Left ventricle myocardium inferior (tissue), 1 donor: Measurements from ENCODE around the gene EEF2. TPM values are rescaled to one million over a fixed set of nuclear protein-coding genes. Genes with fewer than 3 reads are reported as not detected.

Source experiments
- DNase-seq: peaks from one replicate; pipeline ENCODE4 v3.0.0-alpha.2; 2020
- H3K27ac ChIP-seq: fragments of 200-600 bp; replicated peaks from 2 replicates; pipeline ENCODE4 v1.8.0; 2021
- H3K27me3 ChIP-seq: fragments of 200-600 bp; 2 replicates; pipeline ENCODE4 v1.8.0; 2021; ENCODE audit warnings: low read depth
- H3K36me3 ChIP-seq: fragments of 200-600 bp; 2 replicates; pipeline ENCODE4 v1.8.0; 2021
- H3K4me1 ChIP-seq: fragments of 200-600 bp; 2 replicates; pipeline ENCODE4 v1.8.0; 2021
- H3K4me3 ChIP-seq: fragments of 200-600 bp; 2 replicates; pipeline ENCODE4 v1.8.0; 2021; ENCODE audit warnings: mild to moderate bottlenecking, moderate library complexity
- H3K9me3 ChIP-seq: fragments of 200-600 bp; replicated peaks from 2 replicates; pipeline ENCODE4 v1.8.0; 2021
- intact Hi-C: fragments of 100-400 bp; cut with micrococcal nuclease; formaldehyde crosslinking; loops from one replicate; pipeline ENCODE4 v1.11.0; 2022
- total RNA-seq: library from RNA; stranded (reverse); fragmentation: NEBNext Ultra II Directional; extraction: Animal tissue kit (Norgen Biotek cat#: 25700); gene quantifications from one replicate; pipeline ENCODE4 v1.2.1, GENCODE V29; 2021
- TF ChIP-seq, protein P1 (sequence below): fragments of 200-600 bp; IDR thresholded peaks from 2 replicates; pipeline ENCODE4 v1.8.0; 2021; ENCODE audit warnings: antibody characterized with exemption, mild to moderate bottlenecking, borderline replicate concordance
- donor health status: DM: no; HTN: yes; CAD: no; lungs with severe emphysema.

Gene EEF2
- total RNA-seq, 1 donor from 2014 or later, result 2,303 TPM

DNA sequence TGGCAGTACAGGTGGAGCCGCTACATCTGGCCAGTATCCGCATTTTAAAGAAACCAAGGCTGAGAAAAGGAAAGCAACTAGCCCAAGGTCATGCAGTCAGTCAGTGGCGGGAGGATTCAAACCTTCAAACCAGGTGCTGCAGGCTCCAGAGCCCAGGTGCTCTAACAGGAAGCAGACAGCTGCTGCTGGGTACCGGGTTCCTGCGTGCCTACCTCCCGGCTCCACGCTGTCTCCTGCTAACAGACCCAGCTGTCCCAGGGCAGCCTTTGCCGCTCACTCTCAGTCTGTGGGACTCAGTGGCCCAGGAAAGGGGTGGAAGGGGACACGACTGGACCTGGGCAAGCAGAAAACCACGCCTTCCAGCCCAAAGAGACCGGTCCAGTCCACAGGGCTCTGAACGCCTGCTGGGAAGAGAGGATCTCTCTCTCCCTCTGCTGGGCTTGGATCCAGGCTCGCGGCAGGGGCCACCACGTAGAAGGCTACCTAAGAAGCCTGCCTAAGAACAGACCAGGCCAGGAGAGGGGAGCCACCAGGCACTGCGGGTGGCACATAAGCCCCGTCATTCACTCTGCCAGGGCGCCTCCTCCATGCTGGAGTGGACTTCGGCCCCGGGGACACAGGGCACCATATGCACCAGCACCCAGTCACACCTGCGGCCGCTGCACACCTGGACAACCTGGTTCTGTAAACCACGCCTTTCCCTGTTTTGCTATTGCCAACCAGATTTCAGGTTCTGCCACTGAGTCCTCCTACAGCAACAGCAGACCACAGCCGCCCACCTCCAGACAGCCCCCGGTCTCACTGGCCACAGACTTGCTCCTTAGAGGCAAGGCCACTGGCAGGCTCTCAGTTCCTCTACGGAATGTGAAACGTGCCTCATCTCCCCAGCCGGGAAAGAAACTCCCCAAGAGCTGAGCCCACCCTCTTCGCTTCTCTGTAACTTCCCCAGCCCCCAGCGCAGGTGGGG lies 18.9 kb downstream of the EEF2 start:
- Histone ChIP-seq H3K27me3 (no peaks in the 10 kb centered on the region), H3K36me3 (peaks cover 68% of the 10 kb centered on the region), H3K4me1 (peaks cover 77% of the 10 kb centered on the region), H3K4me3 (peak overlapping the region; percentile 34), H3K27ac (peak overlapping the region; percentile 99), H3K9me3 (no peaks in the 10 kb centered on the region)
- intact Hi-C loops, result no loop called here
- DNase-seq, result no peak
- TF ChIP-seq, protein P1, sequence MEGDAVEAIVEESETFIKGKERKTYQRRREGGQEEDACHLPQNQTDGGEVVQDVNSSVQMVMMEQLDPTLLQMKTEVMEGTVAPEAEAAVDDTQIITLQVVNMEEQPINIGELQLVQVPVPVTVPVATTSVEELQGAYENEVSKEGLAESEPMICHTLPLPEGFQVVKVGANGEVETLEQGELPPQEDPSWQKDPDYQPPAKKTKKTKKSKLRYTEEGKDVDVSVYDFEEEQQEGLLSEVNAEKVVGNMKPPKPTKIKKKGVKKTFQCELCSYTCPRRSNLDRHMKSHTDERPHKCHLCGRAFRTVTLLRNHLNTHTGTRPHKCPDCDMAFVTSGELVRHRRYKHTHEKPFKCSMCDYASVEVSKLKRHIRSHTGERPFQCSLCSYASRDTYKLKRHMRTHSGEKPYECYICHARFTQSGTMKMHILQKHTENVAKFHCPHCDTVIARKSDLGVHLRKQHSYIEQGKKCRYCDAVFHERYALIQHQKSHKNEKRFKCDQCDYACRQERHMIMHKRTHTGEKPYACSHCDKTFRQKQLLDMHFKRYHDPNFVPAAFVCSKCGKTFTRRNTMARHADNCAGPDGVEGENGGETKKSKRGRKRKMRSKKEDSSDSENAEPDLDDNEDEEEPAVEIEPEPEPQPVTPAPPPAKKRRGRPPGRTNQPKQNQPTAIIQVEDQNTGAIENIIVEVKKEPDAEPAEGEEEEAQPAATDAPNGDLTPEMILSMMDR, result peak; percentile 10

DNA sequence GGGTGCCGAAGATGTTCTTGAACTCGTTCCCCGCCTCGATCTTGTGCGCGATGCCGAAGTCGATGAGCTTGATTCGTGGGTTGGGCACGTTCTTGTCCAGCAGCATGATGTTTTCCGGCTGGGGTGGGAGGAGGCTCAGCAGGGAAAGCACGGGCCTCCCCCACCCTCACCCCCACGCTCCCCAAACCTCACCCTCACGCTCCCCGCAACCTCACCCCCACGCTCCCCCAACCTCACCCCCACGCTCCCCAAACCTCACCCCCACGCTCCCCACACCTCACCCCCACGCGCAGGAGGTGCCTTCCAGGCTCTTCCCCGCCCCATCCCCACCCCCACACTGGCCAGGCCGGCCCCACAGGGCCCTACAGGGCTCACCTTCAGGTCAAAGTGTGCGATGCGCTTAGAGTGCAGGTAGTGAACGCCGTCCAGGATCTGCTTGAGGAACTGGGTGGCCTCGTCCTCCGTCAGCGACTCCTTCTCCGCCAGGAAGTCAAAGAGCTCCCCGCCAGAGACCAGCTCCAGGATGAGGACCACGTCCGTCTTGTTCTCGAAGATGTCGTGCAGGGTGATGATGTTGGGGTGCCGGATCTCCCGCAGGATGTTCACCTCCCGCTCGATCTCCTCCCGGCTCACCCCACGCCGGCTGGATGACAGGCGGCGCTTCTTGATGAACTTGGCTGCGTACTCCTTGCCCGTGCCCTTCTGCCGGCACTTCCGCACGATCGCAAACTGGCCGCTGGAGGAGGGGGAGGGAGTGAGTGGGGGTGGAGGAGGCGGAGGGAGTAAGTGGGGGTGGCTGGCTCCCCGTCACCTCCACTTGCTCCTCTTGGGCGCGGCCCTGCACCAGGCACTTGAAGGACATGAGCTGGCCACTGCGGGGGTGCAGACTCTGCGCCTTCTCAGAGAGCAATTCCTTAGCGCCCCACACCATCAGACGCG lies 20.7 kb downstream of the EEF2 start:
- Histone ChIP-seq H3K4me3 (no peak overlapping the region), H3K4me1 (peaks cover 61% of the 10 kb centered on the region), H3K27me3 (no peaks in the 10 kb centered on the region), H3K9me3 (no peaks in the 10 kb centered on the region), H3K36me3 (peaks cover 86% of the 10 kb centered on the region), H3K27ac (peak overlapping the region; percentile 33)
- TF ChIP-seq, protein P1, result no peak
- intact Hi-C loops, result no loop called here
- no peak for DNase-seq

DNA sequence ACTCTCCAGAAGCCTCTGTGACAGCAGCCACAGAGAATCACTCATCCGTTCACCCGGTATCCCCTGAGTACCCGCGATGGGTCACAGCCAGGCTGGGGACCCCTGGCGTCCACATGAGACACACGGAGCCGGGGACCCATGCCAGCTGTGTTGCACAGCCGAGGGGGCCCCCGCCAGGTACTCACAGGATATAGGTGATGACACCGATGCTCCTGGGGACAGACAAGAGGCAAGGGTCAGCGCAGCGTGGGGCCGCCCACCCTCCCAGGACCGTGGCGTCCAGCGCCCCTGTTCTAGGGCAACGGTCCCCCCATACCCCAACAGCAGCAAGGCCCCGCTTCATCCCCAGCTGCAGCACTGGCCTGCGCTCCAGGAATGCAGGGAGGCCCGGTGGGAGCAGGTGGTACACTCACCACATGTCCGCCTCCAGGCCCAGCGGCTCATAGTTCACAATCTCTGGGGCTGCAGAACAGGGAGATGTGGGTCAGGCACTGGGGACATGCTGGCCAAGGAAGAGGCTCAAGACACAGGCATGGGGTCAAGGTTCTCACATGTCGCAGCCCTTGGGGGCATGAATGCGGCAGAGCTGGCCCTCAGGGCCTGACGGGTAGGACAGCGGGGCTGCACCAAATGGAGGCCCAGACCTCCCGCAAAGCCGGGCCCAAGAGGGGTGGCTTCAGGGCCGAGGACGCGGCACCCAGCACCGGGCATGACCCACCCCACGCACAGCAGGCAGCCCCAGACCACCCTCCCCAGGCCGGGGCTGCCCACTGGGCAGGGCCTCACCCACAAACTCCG lies 21.6 kb downstream of the EEF2 start:
- H3K27ac ChIP-seq, result no peak overlapping the region
- no peaks in the 10 kb centered on the region for H3K9me3 ChIP-seq
- peaks cover 53% of the 10 kb centered on the region for H3K4me1 ChIP-seq
- no peak overlapping the region for H3K4me3 ChIP-seq
- intact Hi-C loops, result no loop called here
- H3K27me3 ChIP-seq, result no peaks in the 10 kb centered on the region
- peaks cover 95% of the 10 kb centered on the region for H3K36me3 ChIP-seq
- TF ChIP-seq, protein P1, result no peak
- DNase-seq, result no peak

DNA sequence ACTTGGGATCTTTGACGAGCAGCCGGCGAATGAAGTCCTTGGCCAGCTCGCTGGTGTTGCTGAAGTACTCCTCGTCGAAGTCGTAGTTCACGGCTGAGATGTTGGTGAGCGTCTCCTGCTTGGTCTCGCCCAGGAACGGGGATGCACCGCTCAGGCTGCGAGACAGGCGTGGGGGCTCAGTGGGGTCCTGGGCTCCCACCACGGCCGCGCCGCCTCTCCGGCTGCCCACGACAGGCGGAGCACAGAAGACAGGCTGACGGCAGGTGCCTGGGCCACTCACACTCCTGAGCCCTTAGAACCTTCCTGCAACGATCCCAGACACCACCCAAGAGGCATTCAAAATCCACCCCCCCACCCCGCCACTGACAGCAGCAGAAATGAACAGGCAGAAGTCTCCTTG lies 24.3 kb downstream of the EEF2 start:
- Histone ChIP-seq H3K27ac (peak overlapping the region; percentile 56), H3K4me1 (peaks cover 26% of the 10 kb centered on the region), H3K9me3 (no peaks in the 10 kb centered on the region), H3K4me3 (no peak overlapping the region), H3K27me3 (no peaks in the 10 kb centered on the region), H3K36me3 (peaks cover 97% of the 10 kb centered on the region)
- no peak for DNase-seq
- intact Hi-C loops, result no loop called here
- TF ChIP-seq, protein P1, result no peak

DNA sequence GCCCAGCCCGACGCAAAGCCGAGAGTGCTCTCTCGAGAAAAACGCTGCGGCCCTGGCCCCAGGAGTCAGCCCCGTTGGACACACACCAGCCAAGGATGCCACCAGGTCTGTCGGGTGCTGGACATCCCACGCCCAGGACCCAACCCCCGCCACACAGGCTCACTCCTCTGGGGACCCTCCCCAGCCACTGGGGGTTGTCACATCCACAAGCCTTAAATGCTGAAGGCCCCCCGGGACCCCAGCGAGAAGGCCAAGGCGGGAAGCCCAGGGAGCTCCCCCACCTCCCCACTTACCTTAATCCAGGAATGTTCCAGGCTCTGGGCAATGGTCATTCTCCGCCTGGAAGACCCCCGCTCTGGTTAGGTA lies 25.5 kb downstream of the EEF2 start:
- no peak overlapping the region for H3K4me3 ChIP-seq
- H3K9me3 ChIP-seq, result no peaks in the 10 kb centered on the region
- H3K27me3 ChIP-seq, result no peaks in the 10 kb centered on the region
- H3K4me1 ChIP-seq, result peaks cover 14% of the 10 kb centered on the region
- DNase-seq, result no peak
- intact Hi-C loops, result no loop called here
- TF ChIP-seq, protein P1, result no peak
- H3K27ac ChIP-seq, result no peak overlapping the region
- H3K36me3 ChIP-seq, result peaks cover 89% of the 10 kb centered on the region
